MM.1S (cell line): ENCODE results near the gene PTPDC1.

Experiments
- CTCF ChIP-seq: fragments of 300-600 bp; sonication (generic); IDR thresholded peaks from 2 replicates; pipeline ENCODE4 v1.5.1; 2016; ENCODE audit warnings: antibody characterized with exemption, low read length, mixed read lengths
- EZH2 ChIP-seq: fragments of 300-600 bp; sonication (generic); optimal IDR thresholded peaks from 2 replicates; pipeline ENCODE3; 2017; ENCODE audit warnings: low read depth, mild to moderate bottlenecking, antibody characterized with exemption, low read length, mixed read lengths
- EZH2phosphoT487 ChIP-seq: fragments of 300-600 bp; sonication (generic); IDR thresholded peaks from 2 replicates; pipeline ENCODE4 v1.6.1; 2018; ENCODE audit warnings: antibody characterized with exemption, low read length

GRCh38 chr9:94150890-94151650 is 66.8 kb downstream of the PTPDC1 start:
- TF ChIP-seq CTCF, result no peak
- TF ChIP-seq EZH2phosphoT487, result no peak
- no peak for TF ChIP-seq EZH2
